ENCODE data around the gene ARHGDIG.
"Not testable (repeated sequence)": the region's sequence is repeated elsewhere in the genome, so short reads cannot be mapped to it uniquely, and the experiment has no call there.

The ARHGDIG gene

GRCh38 chr16:301950-302349 lies 21.6 kb downstream of the ARHGDIG start:
- DNase-seq = no peak

- DNase-seq = no peak
Measured at GRCh38 chr16:303760-304505, 23.5 kb downstream of the ARHGDIG start.

GRCh38 chr16:305916-306626 lies 25.7 kb downstream of the ARHGDIG start:
- no peak for DNase-seq

- DNase-seq = no peak
Measured at GRCh38 chr16:306911-307370, 26.6 kb downstream of the ARHGDIG start.

GRCh38 chr16:307691-308312 lies 27.4 kb downstream of the ARHGDIG start:
- no peak for DNase-seq

- DNase-seq = no peak
Measured at GRCh38 chr16:309476-309875, 29.1 kb downstream of the ARHGDIG start.

- DNase-seq = no peak
Measured at GRCh38 chr16:311725-312124, 31.3 kb downstream of the ARHGDIG start.

- DNase-seq = no peak
Measured at GRCh38 chr16:314351-314750, 34.0 kb downstream of the ARHGDIG start.

- no peak for DNase-seq
Measured at GRCh38 chr16:314795-315299, 34.5 kb downstream of the ARHGDIG start.

- DNase-seq = no peak
Measured at GRCh38 chr16:316741-317464, 36.5 kb downstream of the ARHGDIG start.

- DNase-seq = no peak
Measured at GRCh38 chr16:317583-317982, 37.2 kb downstream of the ARHGDIG start.

- no peak for DNase-seq
Measured at GRCh38 chr16:318628-319027, 38.2 kb downstream of the ARHGDIG start.

GRCh38 chr16:320206-320605 lies 39.8 kb downstream of the ARHGDIG start:
- no peak for DNase-seq

- DNase-seq = no peak
Measured at GRCh38 chr16:321532-321931, 41.1 kb downstream of the ARHGDIG start.

GRCh38 chr16:322476-323143 lies 42.2 kb downstream of the ARHGDIG start:
- no peak for DNase-seq

GRCh38 chr16:324201-324450 lies 43.7 kb downstream of the ARHGDIG start:
- no peak for DNase-seq

GRCh38 chr16:324451-325334 lies 44.3 kb downstream of the ARHGDIG start:
- no peak for DNase-seq

GRCh38 chr16:325375-326145 lies 45.2 kb downstream of the ARHGDIG start:
- no peak for DNase-seq

GRCh38 chr16:330741-331140 lies 50.4 kb downstream of the ARHGDIG start:
- DNase-seq = no peak

GRCh38 chr16:331181-331814 lies 50.9 kb downstream of the ARHGDIG start:
- not testable (repeated sequence) for DNase-seq

Data from NCI-H2029 (cell line).